ENCODE results near the gene NTM.
A peak's percentile ranks its signal among the peaks of the same experiment; 100 is the strongest.

Gene NTM

GRCh38 chr11:132099692-132100091 is 729.3 kb downstream of the NTM start:
- no peaks in the 10 kb centered on the region for H4K20me1 ChIP-seq (ENCODE audit: control insufficient read depth, insufficient read depth, low read depth, low read length)
- H3K9me3 ChIP-seq (ENCODE audit: control insufficient read depth, insufficient read depth, low read length), result no peaks in the 10 kb centered on the region
- H3K4me3 ChIP-seq (ENCODE audit: low read length), result no peak overlapping the region
- H3K4me1 ChIP-seq (ENCODE audit: control insufficient read depth, low read length), result no peaks in the 10 kb centered on the region
- no peak overlapping the region for H3K27ac ChIP-seq (ENCODE audit: low read depth, low read length)
- H3K27me3 ChIP-seq (ENCODE audit: control insufficient read depth, low read length), result no peaks in the 10 kb centered on the region
- no peaks in the 10 kb centered on the region for H3K9me2 ChIP-seq (replicated peaks; ENCODE audit: control insufficient read depth, low read length)
- H3K4me2 ChIP-seq (ENCODE audit: low read length), result no peak overlapping the region
- TF ChIP-seq EZH2phosphoT487 (IDR thresholded peaks at IDR 0.05; ENCODE audit: borderline replicate concordance, low read length), result no peak
- TF ChIP-seq CTCF (IDR thresholded peaks at IDR 0.05; ENCODE audit: low read depth, low read length, poor library complexity, severe bottlenecking), result peak; percentile 57
- no peaks in the 10 kb centered on the region for H3K79me2 ChIP-seq (ENCODE audit: control insufficient read depth, low read length)
- no peaks in the 10 kb centered on the region for H3F3A ChIP-seq (ENCODE audit: control insufficient read depth, insufficient read depth)
- H3K36me3 ChIP-seq (ENCODE audit: control insufficient read depth, low read length), result no peaks in the 10 kb centered on the region

GRCh38 chr11:132100583-132100982 is 730.2 kb downstream of the NTM start:
- no peaks in the 10 kb centered on the region for H3K9me2 ChIP-seq (replicated peaks; ENCODE audit: control insufficient read depth, low read length)
- H3K4me2 ChIP-seq (ENCODE audit: low read length), result no peak overlapping the region
- no peaks in the 10 kb centered on the region for H3K27me3 ChIP-seq (ENCODE audit: control insufficient read depth, low read length)
- no peaks in the 10 kb centered on the region for H3F3A ChIP-seq (ENCODE audit: control insufficient read depth, insufficient read depth)
- no peaks in the 10 kb centered on the region for H3K4me1 ChIP-seq (ENCODE audit: control insufficient read depth, low read length)
- H3K36me3 ChIP-seq (ENCODE audit: control insufficient read depth, low read length), result no peaks in the 10 kb centered on the region
- no peak overlapping the region for H3K27ac ChIP-seq (ENCODE audit: low read depth, low read length)
- no peaks in the 10 kb centered on the region for H3K79me2 ChIP-seq (ENCODE audit: control insufficient read depth, low read length)
- H3K4me3 ChIP-seq (ENCODE audit: low read length), result no peak overlapping the region
- H4K20me1 ChIP-seq (ENCODE audit: control insufficient read depth, insufficient read depth, low read depth, low read length), result no peaks in the 10 kb centered on the region
- TF ChIP-seq EZH2phosphoT487 (IDR thresholded peaks at IDR 0.05; ENCODE audit: borderline replicate concordance, low read length) (no peak), CTCF (IDR thresholded peaks at IDR 0.05; ENCODE audit: low read depth, low read length, poor library complexity, severe bottlenecking) (no peak)
- H3K9me3 ChIP-seq (ENCODE audit: control insufficient read depth, insufficient read depth, low read length), result no peaks in the 10 kb centered on the region

GRCh38 chr11:132101881-132102280 is 731.5 kb downstream of the NTM start:
- Histone ChIP-seq H3F3A (ENCODE audit: control insufficient read depth, insufficient read depth) (no peaks in the 10 kb centered on the region), H4K20me1 (ENCODE audit: control insufficient read depth, insufficient read depth, low read depth, low read length) (no peaks in the 10 kb centered on the region), H3K27ac (ENCODE audit: low read depth, low read length) (no peak overlapping the region), H3K79me2 (ENCODE audit: control insufficient read depth, low read length) (no peaks in the 10 kb centered on the region), H3K36me3 (ENCODE audit: control insufficient read depth, low read length) (no peaks in the 10 kb centered on the region), H3K4me2 (ENCODE audit: low read length) (no peak overlapping the region), H3K9me3 (ENCODE audit: control insufficient read depth, insufficient read depth, low read length) (no peaks in the 10 kb centered on the region), H3K4me1 (ENCODE audit: control insufficient read depth, low read length) (no peaks in the 10 kb centered on the region), H3K4me3 (ENCODE audit: low read length) (no peak overlapping the region), H3K27me3 (ENCODE audit: control insufficient read depth, low read length) (no peaks in the 10 kb centered on the region), H3K9me2 (replicated peaks; ENCODE audit: control insufficient read depth, low read length) (no peaks in the 10 kb centered on the region)
- no peak for TF ChIP-seq CTCF (IDR thresholded peaks at IDR 0.05; ENCODE audit: low read depth, low read length, poor library complexity, severe bottlenecking)
- no peak for TF ChIP-seq EZH2phosphoT487 (IDR thresholded peaks at IDR 0.05; ENCODE audit: borderline replicate concordance, low read length)

GRCh38 chr11:132103021-132103420 is 732.6 kb downstream of the NTM start:
- H3K4me2 ChIP-seq (ENCODE audit: low read length), result no peak overlapping the region
- H3K79me2 ChIP-seq (ENCODE audit: control insufficient read depth, low read length), result no peaks in the 10 kb centered on the region
- no peaks in the 10 kb centered on the region for H3K27me3 ChIP-seq (ENCODE audit: control insufficient read depth, low read length)
- no peaks in the 10 kb centered on the region for H3K4me1 ChIP-seq (ENCODE audit: control insufficient read depth, low read length)
- H3K9me2 ChIP-seq (replicated peaks; ENCODE audit: control insufficient read depth, low read length), result no peaks in the 10 kb centered on the region
- H3F3A ChIP-seq (ENCODE audit: control insufficient read depth, insufficient read depth), result no peaks in the 10 kb centered on the region
- no peaks in the 10 kb centered on the region for H3K36me3 ChIP-seq (ENCODE audit: control insufficient read depth, low read length)
- no peaks in the 10 kb centered on the region for H4K20me1 ChIP-seq (ENCODE audit: control insufficient read depth, insufficient read depth, low read depth, low read length)
- no peak overlapping the region for H3K27ac ChIP-seq (ENCODE audit: low read depth, low read length)
- H3K9me3 ChIP-seq (ENCODE audit: control insufficient read depth, insufficient read depth, low read length), result no peaks in the 10 kb centered on the region
- TF ChIP-seq CTCF (IDR thresholded peaks at IDR 0.05; ENCODE audit: low read depth, low read length, poor library complexity, severe bottlenecking), result no peak
- no peak overlapping the region for H3K4me3 ChIP-seq (ENCODE audit: low read length)
